Measurements from ENCODE around the gene VIPR1. TPM values are rescaled to one million over a fixed set of nuclear protein-coding genes. Genes with fewer than 3 reads are reported as not detected.

VIPR1 gene
- total RNA-seq, 1 donor = 5.6 TPM

- TF ChIP-seq CTCF (IDR thresholded peaks at IDR 0.05; ENCODE audit: insufficient read depth, low read length) = no peak
- no peak overlapping the region for H3K4me3 ChIP-seq (ENCODE audit: low read depth, low read length)
- DNase-seq (ENCODE audit: low read depth) = no peak
Measured at GRCh38 chr3:42472555-42472954, 29.9 kb upstream of the VIPR1 start.

- TF ChIP-seq CTCF (IDR thresholded peaks at IDR 0.05; ENCODE audit: insufficient read depth, low read length) = no peak
- no peak overlapping the region for H3K4me3 ChIP-seq (ENCODE audit: low read depth, low read length)
- peak; percentile 93 for DNase-seq (ENCODE audit: low read depth)
Measured at GRCh38 chr3:42473083-42473932, 29.1 kb upstream of the VIPR1 start.

GRCh38 chr3:42476225-42477125 is 26.0 kb upstream of the VIPR1 start:
- no peak overlapping the region for H3K4me3 ChIP-seq (ENCODE audit: low read depth, low read length)
- peak; percentile 51 for DNase-seq (ENCODE audit: low read depth)
- TF ChIP-seq CTCF (IDR thresholded peaks at IDR 0.05; ENCODE audit: insufficient read depth, low read length) = no peak

- no peak for DNase-seq (ENCODE audit: low read depth)
- TF ChIP-seq CTCF (IDR thresholded peaks at IDR 0.05; ENCODE audit: insufficient read depth, low read length) = no peak
- H3K4me3 ChIP-seq (ENCODE audit: low read depth, low read length) = no peak overlapping the region
Measured at GRCh38 chr3:42477696-42478095, 24.7 kb upstream of the VIPR1 start.

GRCh38 chr3:42478830-42479229 is 23.6 kb upstream of the VIPR1 start:
- H3K4me3 ChIP-seq (ENCODE audit: low read depth, low read length) = no peak overlapping the region
- DNase-seq (ENCODE audit: low read depth) = no peak
- TF ChIP-seq CTCF (IDR thresholded peaks at IDR 0.05; ENCODE audit: insufficient read depth, low read length) = no peak

GRCh38 chr3:42486814-42487565 is 15.5 kb upstream of the VIPR1 start:
- DNase-seq (ENCODE audit: low read depth) = no peak
- no peak for TF ChIP-seq CTCF (IDR thresholded peaks at IDR 0.05; ENCODE audit: insufficient read depth, low read length)
- H3K4me3 ChIP-seq (ENCODE audit: low read depth, low read length) = no peak overlapping the region
